SH-SY5Y (cell line): ENCODE measurements around the gene ATG3.

Experiments
- GATA2 ChIP-seq: IDR thresholded peaks from 2 replicates; pipeline ENCODE4 v1.6.1; 2011; ENCODE audit warnings: mild to moderate bottlenecking, low read depth, low read length
- GATA3 ChIP-seq: IDR thresholded peaks from 2 replicates; pipeline ENCODE4 v1.6.1; 2011; ENCODE audit warnings: low read depth, mild to moderate bottlenecking, low read length, moderate library complexity

- TF ChIP-seq GATA2: no peak
- TF ChIP-seq GATA3: no peak
Measured at GRCh38 chr3:112579697-112580096, 17.9 kb upstream of the ATG3 start.
